Measurements from ENCODE around the gene GALNT8. TPM values are rescaled to one million over a fixed set of nuclear protein-coding genes. Genes with fewer than 3 reads are reported as not detected.

GALNT8 gene
- polyA plus RNA-seq, 3 donors = 2.7 to 4.0 (median 3.8) TPM

- no peak for DNase-seq
Observed at GRCh38 chr12:4794491-4794890, 74.3 kb downstream of the GALNT8 start.

- peak; percentile 34 for DNase-seq
Observed at GRCh38 chr12:4796216-4796615, 76.0 kb downstream of the GALNT8 start.

DNA sequence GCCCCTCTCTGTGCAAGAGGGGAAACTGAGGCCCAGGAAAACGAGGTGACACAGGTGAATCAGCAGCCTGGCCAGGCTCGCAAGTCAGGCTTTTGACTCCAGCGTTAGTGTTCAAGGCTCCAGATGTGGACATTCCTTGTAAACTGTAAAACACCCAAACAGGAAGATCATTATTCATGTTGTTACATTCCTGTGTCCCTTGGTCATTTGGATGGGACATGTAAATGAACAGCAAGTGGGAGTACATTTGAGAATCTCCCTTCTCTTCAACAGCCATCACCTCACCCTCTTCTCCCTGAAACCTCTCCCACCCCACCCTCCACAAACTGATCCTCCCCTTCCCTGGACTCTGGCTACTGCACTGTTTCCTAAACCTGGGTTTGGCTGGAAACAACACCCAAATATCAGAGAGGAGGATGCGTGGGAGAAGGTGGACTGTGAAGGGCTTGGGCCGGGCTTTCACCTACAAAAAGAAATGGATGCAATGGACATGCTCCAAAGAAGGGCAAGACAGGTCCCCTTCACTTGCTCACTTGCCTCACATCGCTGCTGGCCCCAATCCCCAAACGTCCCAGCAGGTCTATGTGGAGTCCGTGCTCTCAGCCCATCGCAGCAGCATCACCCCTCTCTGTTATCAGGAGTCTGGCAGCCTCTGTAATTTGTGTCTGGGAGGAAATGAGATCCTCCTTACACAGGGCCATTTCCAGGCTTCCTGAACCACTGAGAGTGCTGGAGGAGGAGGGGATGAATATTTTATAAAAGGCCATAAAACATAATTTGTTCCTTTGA is 76.7 kb downstream of the GALNT8 start:
- no peak for DNase-seq

DNA sequence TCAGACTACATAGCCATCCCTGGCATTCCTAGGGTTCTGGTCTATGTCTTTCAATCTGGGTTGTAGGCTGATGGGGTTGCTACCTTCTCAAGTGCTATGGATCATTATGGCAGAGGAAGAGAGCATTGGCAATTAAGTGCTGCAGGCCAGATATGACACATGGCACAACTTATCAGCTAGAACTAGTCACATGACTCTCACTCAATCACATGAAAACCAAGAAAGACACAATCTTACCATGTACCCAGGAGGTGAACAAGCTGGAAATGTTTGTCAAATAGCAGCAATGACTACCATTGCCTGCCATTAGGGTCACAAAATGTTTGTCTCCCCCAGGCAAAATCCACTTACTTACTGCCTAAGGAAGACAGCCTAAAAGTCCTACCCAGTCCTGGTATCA is 80.4 kb downstream of the GALNT8 start:
- DNase-seq = no peak

- DNase-seq = no peak
Observed at GRCh38 chr12:4802841-4803240, 82.6 kb downstream of the GALNT8 start.

- no peak for DNase-seq
Observed at GRCh38 chr12:4806439-4807115, 86.4 kb downstream of the GALNT8 start.

DNA sequence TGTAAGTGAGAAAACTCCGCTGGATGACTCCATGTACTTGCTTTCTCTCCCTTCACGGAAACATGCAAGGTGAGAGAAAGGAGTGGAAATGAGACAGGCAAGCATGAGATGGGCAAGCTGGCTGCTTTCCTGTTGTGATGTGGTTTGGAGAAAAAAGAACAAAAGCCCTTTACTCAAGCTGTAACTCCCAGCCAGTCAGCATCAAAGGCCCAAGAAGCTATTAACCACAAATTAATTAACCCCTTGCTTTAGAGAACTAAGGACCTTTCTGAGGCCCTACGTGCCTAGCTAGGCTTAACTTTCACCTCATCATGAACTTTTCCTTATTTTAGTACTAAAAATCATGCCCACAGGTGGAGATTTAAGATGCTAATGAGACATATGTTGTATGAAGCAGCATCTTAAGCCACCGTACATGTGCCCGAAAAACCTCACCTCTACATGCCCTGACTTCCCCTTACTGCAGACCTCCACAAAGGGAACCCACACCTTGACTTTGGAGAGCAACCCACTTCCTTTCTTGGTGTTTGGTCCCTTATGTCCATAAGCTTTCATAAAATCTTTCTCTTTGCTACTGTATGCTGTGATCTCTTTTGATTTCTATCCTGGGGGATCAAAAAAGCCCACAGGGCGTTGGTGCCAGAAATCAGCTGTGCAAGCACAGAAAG is 87.0 kb downstream of the GALNT8 start:
- no peak for DNase-seq

GRCh38 chr12:4807813-4808212 is 87.6 kb downstream of the GALNT8 start:
- DNase-seq = no peak

- DNase-seq = peak; percentile 60
Observed at GRCh38 chr12:4809013-4809448, 88.8 kb downstream of the GALNT8 start.

DNA sequence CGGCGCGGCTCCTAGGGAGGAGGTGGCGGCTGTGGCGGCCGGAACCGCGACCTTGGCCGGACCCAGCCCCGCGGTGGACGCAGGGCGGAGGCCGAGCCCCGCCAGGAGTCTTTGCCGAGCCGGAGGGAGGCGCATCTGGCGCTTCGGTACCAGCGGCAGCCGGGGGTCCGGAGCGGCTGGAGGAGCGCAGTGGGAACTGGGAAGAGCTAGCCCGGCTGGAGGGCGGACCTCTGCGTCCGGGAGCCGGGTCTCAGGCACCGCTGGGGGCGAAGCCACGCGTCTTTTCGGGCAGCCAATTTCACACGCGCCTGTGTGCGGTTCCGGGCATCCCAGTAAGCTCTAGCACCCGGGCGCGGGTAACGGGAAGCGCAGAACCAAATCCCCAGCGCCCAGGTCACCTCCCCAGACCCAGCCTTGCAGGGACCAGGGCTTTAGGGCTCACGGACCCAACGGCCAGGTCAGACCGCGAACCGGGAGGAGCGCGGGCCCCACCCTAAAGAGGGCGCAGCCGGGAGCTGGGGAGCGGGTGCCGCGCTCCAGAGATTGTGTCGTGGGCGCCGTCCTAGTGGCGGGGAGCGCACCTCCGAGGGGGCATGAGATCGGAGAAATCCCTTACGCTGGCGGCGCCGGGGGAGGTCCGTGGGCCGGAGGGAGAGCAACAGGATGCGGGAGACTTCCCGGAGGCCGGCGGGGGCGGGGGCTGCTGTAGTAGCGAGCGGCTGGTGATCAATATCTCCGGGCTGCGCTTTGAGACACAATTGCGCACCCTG is 89.4 kb downstream of the GALNT8 start:
- DNase-seq = no peak

DNA sequence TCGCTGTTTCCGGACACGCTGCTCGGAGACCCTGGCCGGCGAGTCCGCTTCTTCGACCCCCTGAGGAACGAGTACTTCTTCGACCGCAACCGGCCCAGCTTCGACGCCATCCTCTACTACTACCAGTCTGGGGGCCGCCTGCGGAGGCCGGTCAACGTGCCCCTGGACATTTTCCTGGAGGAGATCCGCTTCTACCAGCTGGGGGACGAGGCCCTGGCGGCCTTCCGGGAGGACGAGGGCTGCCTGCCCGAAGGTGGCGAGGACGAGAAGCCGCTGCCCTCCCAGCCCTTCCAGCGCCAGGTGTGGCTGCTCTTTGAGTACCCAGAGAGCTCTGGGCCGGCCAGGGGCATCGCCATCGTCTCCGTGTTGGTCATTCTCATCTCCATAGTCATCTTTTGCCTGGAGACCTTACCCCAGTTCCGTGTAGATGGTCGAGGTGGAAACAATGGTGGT is 90.0 kb downstream of the GALNT8 start:
- no peak for DNase-seq

DNA sequence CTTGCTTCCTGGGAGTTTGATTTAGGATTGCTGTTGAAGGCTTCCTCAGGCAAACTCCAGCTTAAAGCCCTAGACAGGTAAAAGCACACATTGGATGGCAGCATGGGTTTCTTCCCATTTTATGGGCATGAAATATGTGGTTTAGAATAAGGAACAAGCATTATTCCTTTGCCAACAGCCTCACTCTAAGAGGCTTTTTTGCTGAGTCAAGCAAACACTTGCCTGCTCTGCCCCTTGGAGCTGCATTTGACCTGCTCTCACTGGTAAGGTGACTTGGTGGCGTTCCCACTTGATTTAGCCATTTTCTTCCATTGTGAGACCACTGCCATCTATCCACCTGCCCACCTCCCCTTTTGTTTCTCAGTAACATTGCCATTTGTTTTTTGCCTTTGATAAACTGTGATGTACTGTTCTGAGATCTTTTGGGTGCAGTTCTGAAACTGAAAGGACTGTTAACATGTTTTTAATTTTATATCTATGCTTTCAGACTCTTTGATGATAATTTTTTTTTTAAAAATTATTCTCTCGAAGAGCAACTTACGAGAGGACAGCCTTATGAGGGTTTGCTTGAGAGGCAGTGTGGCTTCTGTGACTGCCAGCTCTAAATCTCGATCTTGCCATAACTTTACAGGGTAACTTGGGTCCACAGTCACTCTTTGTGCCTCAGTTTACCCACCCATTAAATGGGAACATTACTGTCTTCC is 92.6 kb downstream of the GALNT8 start:
- no peak for DNase-seq

DNA sequence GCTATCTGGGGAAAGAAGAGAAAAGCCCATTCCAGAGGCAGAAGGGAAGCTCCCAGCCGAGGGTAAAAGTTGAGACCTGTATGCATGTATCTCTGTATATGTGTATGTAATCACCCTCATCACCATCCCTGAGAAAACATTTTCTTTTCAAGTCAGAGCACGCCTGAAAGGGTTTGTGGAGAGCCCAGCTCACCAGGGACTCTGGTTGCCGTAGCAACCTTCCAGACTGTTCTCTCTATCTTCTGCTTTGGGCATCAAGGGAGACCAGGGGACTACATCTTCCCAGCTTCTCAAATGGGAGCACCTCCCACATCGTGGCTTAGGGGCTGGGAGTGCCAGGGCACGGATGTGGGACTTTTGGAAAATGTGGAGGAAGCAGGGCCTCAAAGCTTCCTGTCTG is 93.5 kb downstream of the GALNT8 start:
- DNase-seq = no peak

GRCh38 chr12:4814485-4814884 is 94.3 kb downstream of the GALNT8 start:
- no peak for DNase-seq

- no peak for DNase-seq
Observed at GRCh38 chr12:4816744-4817525, 96.7 kb downstream of the GALNT8 start.

DNA sequence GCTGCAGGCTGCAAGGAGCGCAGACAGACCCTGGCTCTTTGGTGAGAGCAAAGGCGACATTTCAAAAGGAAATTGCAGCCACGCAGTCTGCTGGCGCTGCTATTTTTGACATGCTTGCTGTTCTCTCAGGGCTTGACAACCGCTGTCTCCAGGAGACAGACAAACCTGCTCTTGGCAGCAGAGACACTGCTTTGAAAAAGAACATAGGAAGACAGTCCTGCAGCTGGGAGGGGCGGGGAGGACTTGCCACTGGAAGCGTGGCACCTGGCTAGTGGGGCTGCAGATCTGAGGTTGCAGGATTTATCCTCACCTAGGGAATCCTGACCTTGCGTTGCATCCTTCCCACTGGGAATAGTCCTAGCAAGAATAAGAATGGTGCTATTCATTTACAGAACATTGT is 97.7 kb downstream of the GALNT8 start:
- no peak for DNase-seq

DNA sequence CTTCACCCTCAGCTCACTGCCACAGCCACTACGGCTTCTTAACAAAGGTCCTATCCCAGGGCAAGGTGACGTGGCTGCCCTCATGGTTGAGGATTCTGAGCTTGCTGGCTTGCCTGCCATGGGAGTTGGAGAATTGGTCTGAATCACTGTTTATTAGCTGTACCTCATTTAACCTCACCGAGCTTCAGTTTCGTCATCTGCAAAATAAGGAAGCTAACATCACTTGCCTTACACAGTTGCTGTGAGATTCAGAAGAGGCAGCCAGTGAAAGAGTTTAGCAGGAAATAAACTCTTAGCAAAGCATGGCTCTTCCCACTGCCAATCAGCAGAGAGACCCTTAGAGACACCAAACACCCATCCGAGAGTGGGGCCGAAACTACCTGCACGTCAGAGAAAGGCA is 99.5 kb downstream of the GALNT8 start:
- no peak for DNase-seq

GRCh38 chr12:4820971-4821370 is 100.8 kb downstream of the GALNT8 start:
- DNase-seq = no peak

Data from renal pelvis (tissue), 4 donors.